ENCODE measurements around the gene SOX6.

The SOX6 gene

DNA sequence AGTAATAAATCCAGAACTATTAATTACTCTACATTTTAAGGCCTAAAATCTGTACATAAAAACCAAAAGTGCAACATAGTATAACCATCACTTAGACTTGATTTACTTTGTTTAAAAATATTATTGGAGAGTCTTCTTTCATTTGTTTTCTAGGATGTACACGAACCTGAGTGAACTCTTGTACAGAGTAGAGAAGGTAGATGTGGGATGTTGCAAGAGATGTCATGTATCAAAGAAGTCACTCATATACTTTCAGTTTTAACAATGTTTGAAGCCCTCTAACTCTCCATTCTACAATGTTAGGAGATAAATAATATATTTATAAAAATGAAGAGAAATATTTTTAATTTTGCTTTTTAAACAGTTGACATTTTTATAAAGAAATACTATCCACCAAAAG is 38.6 kb downstream of the SOX6 start:
- DNase-seq (ENCODE audit: low read depth) = no peak

DNA sequence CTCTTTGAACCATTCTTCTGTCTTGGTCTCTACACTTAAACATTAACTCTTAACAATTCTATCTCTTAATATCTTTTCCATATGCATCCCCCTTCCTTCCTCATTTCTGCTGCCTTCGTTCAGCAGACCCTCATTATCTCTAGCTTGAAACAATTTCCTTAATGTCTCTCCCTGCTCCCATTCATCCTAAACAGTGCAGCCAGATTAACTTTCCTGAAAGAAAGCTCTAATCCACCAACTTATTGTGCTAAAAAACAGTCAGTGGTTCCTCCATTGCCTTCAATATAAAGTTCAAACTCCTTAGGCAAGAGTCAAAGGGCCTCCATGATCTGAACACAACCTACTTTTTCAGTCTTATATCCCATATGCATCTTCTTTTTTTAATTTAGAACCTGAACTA is 42.5 kb downstream of the SOX6 start:
- DNase-seq (ENCODE audit: low read depth) = no peak

DNA sequence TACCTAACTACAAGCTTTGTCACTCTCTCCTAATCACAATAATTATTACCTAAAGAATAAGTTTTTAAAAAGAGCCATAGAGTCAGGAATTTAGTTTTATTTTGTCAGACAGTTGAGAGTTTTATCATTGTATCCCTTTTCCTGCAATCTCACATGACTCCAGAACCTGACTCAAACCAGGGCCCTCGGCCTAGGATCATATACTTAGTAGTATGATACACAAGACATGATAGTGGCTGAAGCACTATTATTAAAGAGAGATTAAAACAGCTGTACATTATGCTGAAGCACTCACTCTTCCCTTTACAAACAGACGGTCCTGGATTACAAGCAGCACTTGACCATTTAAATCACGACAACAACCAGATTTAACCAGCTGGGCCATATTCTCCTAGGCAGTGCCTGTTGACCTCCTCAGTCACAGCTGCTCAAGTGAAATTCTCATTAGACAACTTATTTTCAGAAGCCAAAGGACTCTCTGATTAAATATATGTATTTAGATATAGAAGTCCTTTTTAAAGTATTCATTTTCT is 44.0 kb downstream of the SOX6 start:
- no peak for DNase-seq (ENCODE audit: low read depth)

DNA sequence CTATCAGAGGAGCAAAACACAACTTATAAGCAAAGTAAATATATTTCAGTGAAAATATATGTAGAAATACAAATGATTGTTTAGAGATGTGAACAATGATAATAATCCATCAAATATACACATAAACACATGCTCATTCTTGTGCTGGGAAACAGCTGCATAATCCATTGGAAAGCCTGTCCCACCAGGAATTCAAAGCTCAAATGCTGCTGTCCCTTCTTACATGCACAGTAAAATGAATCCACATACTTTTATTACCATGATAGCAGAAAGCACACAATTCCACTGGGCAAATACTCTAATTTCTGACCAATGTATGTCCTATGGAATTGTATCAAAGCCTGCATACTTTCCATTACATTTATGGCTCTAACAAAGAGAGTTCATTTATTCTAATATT is 44.5 kb downstream of the SOX6 start:
- DNase-seq (ENCODE audit: low read depth) = no peak

DNA sequence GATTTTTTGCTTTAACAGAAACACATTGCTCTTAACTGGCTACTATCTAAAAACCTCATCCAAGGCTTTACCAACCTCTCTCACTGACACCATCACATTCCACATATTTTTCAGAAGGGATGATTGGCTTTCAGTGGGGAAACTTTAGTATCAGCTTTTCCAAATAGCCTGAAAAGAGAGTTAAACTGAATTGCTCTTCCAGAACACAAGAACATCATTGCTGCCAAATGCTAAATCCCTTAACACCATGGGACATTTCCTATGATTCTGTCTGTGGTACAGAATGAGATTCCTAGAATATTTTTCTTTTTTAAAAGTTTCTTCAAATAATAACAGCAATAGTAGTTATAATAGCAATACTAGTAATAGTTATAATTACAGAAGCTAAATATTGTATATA is 45.4 kb downstream of the SOX6 start:
- DNase-seq (ENCODE audit: low read depth) = no peak

DNA sequence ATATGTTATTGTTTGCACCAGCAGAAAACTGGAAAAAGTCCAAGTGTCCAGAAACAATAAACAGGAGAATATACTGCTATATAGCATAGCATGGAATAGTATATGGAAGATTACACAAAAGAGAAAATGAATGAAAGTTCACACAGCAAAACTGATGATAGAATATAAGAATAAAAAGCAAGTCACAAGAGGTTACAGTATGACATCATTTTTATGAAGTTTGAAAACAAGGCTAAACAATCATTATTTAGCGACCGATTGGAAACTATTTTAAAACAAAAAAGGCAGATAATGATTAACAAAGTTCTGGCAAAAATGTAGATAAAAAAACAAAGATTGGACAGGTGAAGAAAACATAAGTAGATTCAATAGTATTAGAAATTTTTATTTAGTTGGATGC is 47.1 kb downstream of the SOX6 start:
- DNase-seq (ENCODE audit: low read depth) = no peak

DNA sequence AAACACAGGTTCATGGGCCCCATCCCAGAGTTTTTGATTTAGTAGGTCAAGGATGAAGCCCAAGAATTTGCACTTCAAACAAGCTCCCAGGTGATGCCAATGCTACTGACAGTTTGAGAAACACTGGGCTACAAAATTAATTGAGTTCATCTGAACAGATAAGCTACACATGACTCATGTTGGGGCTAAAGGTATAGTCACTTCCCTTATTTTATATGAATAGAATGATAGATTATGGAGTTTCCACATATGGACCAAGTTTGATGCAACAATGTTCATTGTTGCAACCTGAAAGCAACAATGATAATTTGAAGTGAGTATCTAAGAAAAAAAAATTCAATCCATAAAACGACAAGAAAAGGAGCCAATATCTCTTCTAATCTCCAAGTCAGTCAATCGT is 54.9 kb downstream of the SOX6 start:
- no peak for DNase-seq (ENCODE audit: low read depth)

DNA sequence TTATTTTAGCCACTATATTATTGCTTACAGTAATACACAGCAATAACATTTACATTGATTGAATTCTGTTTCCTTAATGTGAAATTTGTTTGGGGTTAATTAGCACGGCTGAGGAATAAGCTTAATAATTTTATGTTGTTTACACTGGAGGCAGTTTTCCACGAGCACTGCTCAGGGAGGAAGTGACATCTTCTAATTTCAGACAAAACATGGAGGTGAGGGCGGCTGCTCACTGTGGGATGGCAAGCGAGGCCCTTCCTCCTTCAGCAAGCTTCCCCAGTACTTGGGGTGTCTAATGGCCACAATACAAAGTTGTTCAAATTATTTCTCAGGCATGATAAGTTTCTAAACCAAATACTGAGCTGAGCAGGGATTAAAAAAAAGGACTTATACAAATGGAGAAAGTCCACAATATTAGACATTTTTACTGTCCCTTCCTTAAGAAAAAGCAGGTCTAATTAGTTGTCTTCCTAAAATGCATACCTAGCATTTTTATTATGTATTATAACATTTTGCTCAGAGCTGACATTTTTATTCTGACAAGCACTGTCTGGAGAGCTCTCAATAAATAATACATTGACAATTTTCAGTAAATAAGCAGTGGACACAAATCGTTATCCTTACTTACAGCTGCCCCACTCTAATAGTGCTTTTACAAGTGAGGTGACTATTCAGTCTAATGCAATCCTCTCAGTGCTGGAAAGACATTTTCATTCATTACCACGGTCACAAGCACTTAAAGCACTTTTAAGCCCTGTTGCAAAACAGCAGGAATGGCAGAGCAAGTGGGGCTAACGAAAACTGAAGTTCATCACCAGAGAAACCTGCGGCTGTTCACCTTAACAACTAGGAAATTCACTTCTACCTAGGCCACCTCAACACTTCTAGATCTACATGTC is 56.2 kb downstream of the SOX6 start:
- no peak for DNase-seq (ENCODE audit: low read depth)

DNA sequence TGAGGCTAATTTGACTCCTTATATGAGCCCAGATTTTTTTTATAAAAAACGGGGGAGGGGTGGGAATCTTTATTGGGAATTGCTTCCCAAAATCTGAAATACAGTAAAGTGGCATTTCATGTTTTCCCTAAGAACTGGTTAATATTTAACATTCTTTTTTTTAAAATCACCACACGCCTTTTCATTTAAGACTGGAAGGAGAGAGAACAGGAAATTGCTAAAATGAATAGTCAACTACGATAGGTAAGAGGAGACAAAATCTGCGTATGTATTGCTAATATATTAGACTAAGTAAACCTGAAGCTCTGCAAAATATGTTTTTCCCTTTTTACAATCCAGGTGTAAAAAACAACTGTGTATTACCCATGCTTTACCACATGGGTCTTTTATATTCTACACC is 57.0 kb downstream of the SOX6 start:
- DNase-seq (ENCODE audit: low read depth) = no peak

DNA sequence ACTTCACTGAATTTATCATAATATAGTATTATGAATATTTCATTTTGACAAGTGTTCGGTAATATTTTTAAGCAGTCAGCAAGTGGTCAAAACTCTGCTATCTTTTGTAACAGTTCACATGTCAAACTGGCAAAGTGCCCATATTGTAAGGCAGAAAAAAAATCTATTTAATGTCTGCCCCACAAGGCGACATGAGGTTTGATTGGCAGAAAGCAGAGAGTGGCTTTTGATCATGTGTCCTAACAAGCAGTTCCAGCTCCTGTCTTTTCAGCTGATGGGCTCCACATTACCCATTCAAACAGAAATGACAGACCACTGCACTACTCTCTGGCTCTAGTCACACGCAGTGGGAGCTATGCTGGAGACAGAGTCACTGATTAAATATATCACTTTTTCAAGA is 59.0 kb downstream of the SOX6 start:
- DNase-seq (ENCODE audit: low read depth) = no peak

DNA sequence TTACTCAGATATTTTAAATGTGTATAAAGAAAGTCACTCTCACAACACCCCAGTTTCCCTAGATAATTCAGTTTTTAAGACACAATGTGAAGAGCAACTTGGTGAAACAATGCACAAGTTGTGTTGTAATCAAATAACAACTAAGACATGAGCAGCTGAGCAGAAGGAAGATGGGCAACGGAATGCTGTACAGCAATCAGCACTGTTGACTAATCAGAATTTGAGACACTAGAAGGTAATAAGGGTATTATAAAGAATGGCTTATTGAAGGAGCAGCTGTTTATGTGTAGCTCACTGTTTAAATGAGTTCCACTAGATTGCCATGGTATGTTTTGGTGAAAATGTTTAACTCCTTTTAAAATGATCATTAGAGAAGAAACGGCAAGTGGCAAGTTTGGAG is 60.1 kb downstream of the SOX6 start:
- no peak for DNase-seq (ENCODE audit: low read depth)

DNA sequence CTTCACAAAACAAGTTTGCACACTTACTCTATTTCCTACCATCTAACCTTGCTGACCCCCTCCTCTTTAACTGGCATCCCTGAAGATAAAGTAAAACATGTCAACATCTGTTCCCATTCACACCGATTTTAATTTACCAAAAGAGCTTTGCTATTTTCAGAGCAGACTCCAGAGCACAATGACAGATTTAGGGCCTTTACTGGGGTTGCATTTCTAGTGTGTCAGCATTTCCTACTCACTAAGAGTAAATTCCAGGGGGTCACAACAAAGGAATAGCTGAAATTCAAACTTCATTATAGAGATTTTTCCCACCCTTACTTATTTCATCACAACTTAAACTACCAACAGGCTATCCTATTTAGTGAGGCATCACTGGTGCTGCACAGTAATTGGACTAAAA is 60.8 kb downstream of the SOX6 start:
- DNase-seq (ENCODE audit: low read depth) = no peak

DNA sequence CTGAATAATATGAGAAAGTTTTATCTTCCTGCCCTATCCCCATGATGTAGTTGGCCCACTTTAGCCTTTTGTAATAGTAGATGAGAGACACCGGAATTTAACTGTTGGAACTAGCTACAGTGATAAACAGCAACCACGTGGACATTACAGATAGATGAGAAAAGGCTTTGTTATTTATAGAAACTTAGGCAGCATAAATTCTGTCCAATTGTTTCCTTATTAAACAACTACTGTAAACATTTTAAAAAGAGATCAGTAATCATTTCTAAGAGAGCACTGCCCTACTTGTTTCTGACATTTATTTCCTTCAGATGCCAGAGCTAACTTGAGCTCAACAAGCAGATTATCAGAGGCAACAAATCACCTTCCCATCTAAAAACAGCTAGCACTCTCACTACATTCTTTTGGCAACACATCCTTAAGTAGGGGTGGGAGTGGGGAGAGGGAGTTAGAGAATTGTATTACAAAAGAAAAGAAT is 63.1 kb downstream of the SOX6 start:
- DNase-seq (ENCODE audit: low read depth) = no peak

DNA sequence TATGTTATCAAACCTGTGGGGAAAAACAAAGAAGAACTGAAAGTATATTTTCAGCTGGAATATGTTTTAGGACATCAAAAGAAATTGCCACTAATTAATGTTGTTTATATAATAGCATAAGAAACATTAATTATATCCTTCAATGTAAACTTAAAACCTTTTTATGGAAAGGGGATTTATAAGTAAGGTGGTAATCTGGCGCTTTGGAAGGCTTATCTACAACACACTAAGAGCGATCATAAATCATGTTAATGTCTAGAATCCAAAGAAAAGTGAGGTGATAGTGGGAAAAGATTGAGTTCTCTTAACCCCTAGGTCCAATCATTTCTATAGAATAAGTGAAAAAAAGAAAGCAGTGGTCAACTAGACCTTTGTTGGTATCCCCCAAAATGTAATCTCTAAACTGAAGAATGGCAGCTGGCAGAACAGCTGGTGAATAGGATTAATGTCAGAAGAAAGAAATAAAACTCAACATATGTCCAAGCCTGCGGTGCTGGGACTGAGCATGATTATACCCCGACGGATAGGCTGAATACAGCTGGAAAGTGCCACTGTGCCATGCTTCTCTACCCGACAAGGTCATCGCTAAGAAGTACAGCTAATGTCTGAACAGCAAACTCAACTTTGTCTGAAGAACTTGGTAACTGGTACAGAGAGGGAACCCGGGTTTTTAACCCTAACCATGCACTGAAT is 64.0 kb downstream of the SOX6 start:
- DNase-seq (ENCODE audit: low read depth) = no peak

DNA sequence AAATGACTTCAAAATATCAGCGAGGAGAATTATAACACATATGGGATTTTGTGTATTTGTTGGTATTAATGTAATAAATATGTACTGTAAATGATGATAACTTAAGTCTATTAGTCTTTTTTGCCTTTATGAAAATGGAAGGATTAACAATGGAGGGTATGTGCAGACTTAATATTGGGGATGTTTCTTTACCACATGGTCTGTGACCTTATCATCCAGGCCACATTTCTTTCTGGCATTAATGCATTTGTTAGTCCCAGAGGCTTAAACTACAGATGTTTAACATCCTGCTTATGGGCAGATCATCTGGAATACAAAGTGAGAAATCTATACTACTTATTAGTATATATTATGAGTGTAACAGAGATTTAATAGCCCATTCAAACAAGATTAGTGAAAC is 64.6 kb downstream of the SOX6 start:
- no peak for DNase-seq (ENCODE audit: low read depth)

DNA sequence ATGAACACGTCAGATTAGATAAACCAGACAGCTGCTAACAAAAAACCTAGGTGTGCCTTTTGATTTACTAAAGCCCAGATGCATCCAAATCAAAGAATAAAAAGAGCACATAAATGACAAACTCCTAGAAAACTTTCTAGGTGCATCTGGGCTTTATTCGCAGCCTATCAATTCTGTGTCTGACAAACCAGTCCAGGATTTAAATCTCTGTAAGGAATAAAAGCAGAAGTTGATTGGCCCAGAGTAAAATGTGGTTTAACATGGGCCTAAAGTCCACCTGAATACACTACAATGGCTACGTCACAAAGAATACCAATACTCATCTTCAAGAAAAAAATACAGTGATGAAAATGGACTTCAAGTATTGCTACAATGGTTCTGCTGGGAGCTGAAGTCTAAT is 66.8 kb downstream of the SOX6 start:
- no peak for DNase-seq (ENCODE audit: low read depth)

DNA sequence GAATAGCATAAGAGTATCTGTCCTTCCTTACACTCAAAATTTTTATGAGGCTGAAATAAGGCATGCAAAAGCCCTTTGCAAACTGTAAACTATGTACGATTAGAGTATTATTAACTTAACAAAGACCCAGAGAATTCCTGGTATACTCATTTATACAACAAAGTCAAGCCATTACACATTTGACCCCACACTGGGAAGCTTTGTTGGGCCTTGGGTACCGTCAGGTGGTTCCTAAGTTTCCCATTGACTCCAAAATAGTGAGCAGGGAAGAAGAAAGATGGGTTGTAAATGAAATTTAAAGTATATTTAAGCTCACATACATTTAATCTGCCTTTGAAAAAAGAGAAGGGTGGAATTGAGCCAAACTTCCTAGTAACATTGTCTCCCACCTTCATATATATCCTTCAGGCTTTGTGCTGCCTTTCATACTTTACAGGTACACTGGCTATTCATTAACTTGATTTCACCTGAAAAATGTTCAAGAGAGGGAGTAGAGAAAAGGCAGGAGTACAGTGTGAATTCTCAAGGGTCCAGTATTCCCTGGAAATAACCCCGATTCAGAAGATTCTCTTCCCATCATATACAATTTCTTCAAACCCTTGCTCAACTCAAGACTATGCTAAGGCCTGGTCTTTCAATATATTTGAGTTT is 68.6 kb downstream of the SOX6 start:
- DNase-seq (ENCODE audit: low read depth) = no peak

DNA sequence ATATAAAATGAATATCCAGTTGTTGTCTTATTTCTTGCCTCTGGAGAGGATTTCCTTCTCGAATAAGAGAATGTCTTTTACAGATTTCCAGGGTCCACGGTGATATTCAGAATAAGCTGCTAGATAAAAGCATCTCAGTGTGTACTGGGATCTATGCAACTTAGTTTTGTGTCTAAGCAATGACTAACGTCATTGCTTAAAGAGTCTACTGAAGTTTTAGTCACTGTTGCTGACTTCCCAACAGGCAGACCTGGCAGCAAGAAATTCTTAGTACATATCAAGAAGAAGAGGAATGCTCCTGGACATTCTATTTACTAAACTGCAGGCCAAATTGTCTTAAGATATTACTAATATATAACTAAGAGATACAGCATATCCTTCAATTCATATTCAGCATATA is 70.3 kb downstream of the SOX6 start:
- no peak for DNase-seq (ENCODE audit: low read depth)

DNA sequence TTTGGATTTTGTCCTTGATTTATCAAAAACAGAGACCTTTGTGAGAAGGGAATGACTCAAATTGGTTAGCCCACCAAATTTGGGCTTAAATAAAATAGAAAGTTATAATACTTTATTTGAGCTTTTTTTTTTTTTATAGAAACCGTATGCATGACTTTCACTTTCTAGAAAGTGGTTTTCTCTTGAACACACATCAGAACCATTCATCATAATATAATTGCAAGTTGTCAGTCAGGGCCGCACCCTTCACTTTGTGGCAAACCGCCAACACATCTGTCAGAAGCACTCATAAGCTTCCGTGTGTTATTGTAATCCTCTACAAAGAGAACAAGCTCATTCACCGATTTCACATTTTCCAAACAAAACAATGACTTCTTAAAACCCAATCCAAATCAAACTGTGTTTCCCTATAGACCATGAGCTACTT is 76.1 kb downstream of the SOX6 start:
- DNase-seq (ENCODE audit: low read depth) = no peak

DNA sequence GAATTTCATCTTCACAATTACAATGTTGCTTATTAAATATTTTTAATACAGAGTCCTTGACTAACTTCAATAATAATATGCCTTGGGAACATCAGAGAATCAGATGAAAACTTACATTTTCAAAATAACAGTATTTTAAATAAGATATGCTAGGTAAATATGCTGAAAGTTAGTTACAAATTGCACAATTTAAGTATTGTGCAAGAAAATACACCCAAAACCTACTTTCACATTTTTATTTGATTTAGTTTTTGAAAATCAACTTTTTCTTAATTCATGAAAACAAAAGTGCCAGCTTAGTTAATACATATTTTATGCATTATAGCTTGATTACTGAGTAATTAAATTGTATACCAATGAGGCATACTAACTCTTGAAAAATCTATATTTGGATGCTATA is 76.8 kb downstream of the SOX6 start:
- no peak for DNase-seq (ENCODE audit: low read depth)

DNA sequence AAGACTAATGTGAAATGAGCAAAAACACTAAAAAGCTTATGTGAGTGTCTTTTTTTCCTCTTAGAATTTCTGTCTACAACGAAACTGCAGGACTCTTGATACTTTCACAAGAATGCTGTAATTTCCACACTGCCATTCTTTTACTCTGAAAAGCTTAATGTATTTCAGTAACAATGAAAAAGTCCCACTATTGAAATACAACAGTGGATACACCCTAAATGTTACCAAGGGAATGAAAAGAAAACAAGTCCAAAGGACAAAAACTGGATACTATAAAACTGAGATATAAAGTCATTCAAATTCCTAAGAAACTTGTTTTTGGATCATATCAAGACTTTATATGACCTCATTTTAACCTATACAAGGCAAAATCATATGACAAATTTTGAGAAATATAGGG is 77.4 kb downstream of the SOX6 start:
- no peak for DNase-seq (ENCODE audit: low read depth)

DNA sequence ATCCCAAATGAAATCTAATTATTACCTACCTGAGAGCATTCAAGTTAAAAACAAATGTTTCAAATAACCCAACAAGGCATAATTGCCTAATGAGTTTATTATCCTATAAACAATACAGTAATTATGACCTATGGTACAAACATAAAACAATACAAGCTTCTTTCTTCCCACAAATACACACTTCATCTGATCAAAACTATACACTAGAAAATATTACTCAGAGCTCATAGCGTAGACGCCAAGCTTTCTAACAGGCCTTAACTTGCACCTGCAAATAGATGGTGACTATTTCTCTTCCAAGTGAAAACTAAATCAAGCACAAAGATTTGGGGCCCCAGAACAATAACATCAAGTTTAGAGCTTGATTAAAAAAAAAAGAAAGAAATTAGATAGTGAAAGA is 78.1 kb downstream of the SOX6 start:
- DNase-seq (ENCODE audit: low read depth) = no peak

DNA sequence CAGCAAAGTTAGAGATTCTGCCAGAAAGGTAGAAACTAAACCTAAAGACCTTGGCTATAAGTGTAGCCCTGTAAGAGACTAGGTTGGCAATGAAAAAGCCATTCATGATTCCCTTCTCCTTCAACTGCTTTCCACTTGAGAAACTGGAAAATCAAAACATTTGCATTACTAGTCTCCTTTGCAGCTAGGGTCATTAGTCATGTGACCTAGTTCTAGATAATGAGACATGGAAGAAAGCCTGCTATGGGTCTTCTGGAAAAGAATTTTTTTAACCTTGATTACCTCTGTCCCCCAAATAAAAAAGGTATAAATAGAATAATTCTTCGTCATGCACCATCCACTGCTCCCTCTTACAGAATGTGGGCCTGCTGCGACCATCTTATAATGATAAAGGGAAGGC is 80.1 kb downstream of the SOX6 start:
- DNase-seq (ENCODE audit: low read depth) = no peak

Measured in activated gamma-delta T cell treated with anti-CD3 and anti-CD28 coated beads, Interleukin-2, amount 50 U/mL, for 16 hours (primary cell).